A549 treated with AZD9567 at 1 μM for 4 hours (cell line): Measurements from ENCODE around the gene SLC10A4. TPM values are rescaled to one million over a fixed set of nuclear protein-coding genes. Genes with fewer than 3 reads are reported as not detected.

Source experiments
- total RNA-seq: library from RNA; stranded (reverse); fragments of 200-300 nt; extraction: Qiagen RNA extraction; gene quantifications from 5 replicates; pipeline ENCODE4 v1.2.3, GENCODE V29; 2022; ENCODE audit not compliant: insufficient read depth

SLC10A4 gene, protein sequence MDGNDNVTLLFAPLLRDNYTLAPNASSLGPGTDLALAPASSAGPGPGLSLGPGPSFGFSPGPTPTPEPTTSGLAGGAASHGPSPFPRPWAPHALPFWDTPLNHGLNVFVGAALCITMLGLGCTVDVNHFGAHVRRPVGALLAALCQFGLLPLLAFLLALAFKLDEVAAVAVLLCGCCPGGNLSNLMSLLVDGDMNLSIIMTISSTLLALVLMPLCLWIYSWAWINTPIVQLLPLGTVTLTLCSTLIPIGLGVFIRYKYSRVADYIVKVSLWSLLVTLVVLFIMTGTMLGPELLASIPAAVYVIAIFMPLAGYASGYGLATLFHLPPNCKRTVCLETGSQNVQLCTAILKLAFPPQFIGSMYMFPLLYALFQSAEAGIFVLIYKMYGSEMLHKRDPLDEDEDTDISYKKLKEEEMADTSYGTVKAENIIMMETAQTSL
- total RNA-seq = 4.2 to 6.9 TPM (median 6.4 TPM) in 5 replicates

DNA sequence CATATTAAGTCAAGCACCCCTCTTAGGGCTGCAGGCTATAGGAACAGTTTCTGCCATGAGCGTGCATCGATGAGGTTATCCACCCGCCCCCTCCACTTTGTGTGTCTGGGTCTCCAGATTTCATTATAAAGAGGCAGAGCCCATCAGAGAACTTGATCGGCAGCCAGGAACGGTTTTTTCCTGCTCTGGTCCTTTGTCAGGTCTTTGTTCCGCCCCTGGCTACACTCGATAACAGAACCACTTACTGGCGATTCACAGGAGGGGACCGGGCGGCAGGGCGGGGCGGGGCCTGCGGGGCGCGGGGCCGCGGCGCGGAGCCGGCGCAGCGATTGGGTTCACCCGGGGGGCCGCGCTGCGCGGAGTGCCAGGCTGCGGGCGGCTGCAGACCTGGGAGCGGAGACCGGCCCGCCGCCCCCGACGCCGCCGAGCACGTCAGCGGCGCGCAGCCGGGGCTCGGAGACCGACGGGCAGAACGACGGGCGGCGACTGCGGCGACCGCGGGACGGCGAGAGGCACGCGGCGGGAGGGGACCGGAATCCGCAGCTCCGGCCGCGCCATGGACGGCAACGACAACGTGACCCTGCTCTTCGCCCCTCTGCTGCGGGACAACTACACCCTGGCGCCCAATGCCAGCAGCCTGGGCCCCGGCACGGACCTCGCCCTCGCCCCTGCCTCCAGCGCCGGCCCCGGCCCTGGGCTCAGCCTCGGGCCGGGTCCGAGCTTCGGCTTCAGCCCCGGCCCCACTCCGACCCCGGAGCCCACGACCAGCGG lies at the start of gene SLC10A4:
SLC10A4 (plus strand) TSS at position 338 of the 771 bp plus-strand sequence; CDS start at position 557, 219 bp downstream.

DNA sequence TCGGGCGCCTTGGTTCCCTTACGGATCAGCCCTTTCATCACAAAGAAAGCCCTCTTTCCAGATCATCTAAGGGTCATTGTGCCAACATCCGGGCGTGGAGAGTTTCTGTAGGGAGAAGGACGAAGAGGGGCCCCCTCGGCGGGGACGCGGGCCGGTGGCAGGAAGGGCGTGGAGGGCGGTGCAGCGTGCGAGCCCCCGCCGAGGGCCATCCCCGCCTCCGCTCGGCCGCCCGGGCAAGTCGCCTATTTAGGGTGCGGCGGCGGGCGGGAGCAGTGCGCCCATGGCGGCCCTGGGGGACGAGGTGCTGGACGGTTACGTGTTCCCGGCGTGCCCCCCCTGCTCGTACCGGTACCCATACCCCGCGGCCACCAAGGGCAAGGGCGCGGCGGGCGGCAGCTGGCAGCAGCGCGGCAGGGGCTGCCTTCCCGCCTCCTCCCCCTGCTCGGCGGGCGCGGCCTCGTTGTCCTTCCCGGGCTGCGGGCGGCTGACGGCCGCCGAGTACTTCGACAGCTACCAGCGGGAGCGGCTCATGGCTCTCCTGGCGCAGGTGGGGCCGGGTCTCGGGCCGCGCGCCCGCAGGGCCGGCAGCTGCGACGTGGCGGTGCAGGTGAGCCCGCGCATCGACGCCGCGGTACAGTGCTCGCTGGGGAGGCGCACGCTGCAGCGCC lies 7.0 kb downstream of the SLC10A4 start, which contains the start of gene ZAR1:
ZAR1 (plus strand) TSS at position 241 of the 668 bp plus-strand sequence; CDS start at position 281, 40 bp downstream.

Other genes with a start within 250 kb of the SLC10A4 start
- gene TEC, start 213.5 kb upstream of the SLC10A4 start, total RNA-seq = 1.4 to 7.7 TPM (median 1.7 TPM) in 5 replicates
- 16.3 to 19.8 TPM (median 16.8 TPM) in 5 replicates for gene SLAIN2, start 141.8 kb upstream of the SLC10A4 start, total RNA-seq
- gene ZAR1, start 6.9 kb downstream of the SLC10A4 start, total RNA-seq = 0.07 to 0.14 TPM (median 0.09 TPM) in 4 of 5 replicates, not detected in the other